ENCODE data around the gene KRTAP5-3.

Gene KRTAP5-3

DNA sequence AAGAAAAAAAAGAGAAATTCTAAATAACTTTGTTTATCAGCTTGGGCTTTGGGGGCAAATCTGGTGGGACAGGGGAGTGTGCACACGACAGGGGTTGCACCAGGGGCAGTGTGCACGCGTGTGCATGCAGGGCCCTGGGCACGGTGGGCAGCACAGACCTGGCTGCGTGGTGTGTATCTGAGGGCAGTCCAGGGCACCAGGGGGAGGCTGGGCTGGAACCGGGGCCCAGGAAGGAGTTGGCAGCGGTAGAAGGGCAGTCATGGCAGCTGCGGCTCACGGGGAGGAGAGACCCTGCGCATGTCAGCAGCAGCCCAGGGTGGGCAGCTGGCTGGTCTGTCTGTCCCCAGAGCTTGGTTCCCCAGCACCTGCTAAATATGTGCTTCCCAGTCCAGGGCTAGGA lies 25.6 kb upstream of the KRTAP5-3 start:
- TF ChIP-seq RAD21 (IDR thresholded peaks at IDR 0.05; ENCODE audit: low read depth) (no peak), TEAD4 (IDR thresholded peaks at IDR 0.05) (no peak), CEBPB (IDR thresholded peaks at IDR 0.05) (no peak), TAF1 (IDR thresholded peaks at IDR 0.05; ENCODE audit: low read depth) (no peak), CREB1 (IDR thresholded peaks at IDR 0.05; ENCODE audit: low read depth) (no peak), YY1 (IDR thresholded peaks at IDR 0.05; ENCODE audit: low read depth) (no peak), ZBTB7A (IDR thresholded peaks at IDR 0.05; ENCODE audit: low read depth) (no peak)
- TF ChIP-seq, protein P1, sequence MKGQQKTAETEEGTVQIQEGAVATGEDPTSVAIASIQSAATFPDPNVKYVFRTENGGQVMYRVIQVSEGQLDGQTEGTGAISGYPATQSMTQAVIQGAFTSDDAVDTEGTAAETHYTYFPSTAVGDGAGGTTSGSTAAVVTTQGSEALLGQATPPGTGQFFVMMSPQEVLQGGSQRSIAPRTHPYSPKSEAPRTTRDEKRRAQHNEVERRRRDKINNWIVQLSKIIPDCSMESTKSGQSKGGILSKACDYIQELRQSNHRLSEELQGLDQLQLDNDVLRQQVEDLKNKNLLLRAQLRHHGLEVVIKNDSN (IDR thresholded peaks at IDR 0.05) = no peak

- TF ChIP-seq CEBPB (IDR thresholded peaks at IDR 0.05) = no peak
- no peak for TF ChIP-seq NFIC (IDR thresholded peaks at IDR 0.05)
- TF ChIP-seq RAD21 (IDR thresholded peaks at IDR 0.05; ENCODE audit: low read depth) = no peak
- TF ChIP-seq TAF1 (IDR thresholded peaks at IDR 0.05; ENCODE audit: low read depth) = no peak
- TF ChIP-seq CREB1 (IDR thresholded peaks at IDR 0.05; ENCODE audit: low read depth) = no peak
- no peak for TF ChIP-seq FOXM1 (IDR thresholded peaks at IDR 0.05; ENCODE audit: borderline replicate concordance, low read depth)
- no peak for TF ChIP-seq EGR1 (IDR thresholded peaks at IDR 0.05)
- TF ChIP-seq, protein P1 (IDR thresholded peaks at IDR 0.05) = no peak
- TF ChIP-seq REST (IDR thresholded peaks at IDR 0.05; ENCODE audit: low read depth) = no peak
- no peak for TF ChIP-seq EP300 (IDR thresholded peaks at IDR 0.05; ENCODE audit: borderline replicate concordance)
Measured at GRCh38 chr11:1632053-1632714, 23.9 kb upstream of the KRTAP5-3 start.

GRCh38 chr11:1631066-1631568 lies 22.9 kb upstream of the KRTAP5-3 start:
- TF ChIP-seq ZBTB7A (IDR thresholded peaks at IDR 0.05; ENCODE audit: low read depth) (no peak), MAX (IDR thresholded peaks at IDR 0.05) (no peak), CEBPB (IDR thresholded peaks at IDR 0.05) (no peak), TCF12 (IDR thresholded peaks at IDR 0.05; ENCODE audit: low read depth) (no peak), EP300 (IDR thresholded peaks at IDR 0.05; ENCODE audit: borderline replicate concordance) (no peak), CREB1 (IDR thresholded peaks at IDR 0.05; ENCODE audit: low read depth) (no peak), REST (IDR thresholded peaks at IDR 0.05; ENCODE audit: low read depth) (no peak), TAF1 (IDR thresholded peaks at IDR 0.05; ENCODE audit: low read depth) (no peak), FOXM1 (IDR thresholded peaks at IDR 0.05; ENCODE audit: borderline replicate concordance, low read depth) (no peak), NFIC (IDR thresholded peaks at IDR 0.05) (no peak), EGR1 (IDR thresholded peaks at IDR 0.05) (no peak), TEAD4 (IDR thresholded peaks at IDR 0.05) (no peak), YY1 (IDR thresholded peaks at IDR 0.05; ENCODE audit: low read depth) (no peak), RAD21 (IDR thresholded peaks at IDR 0.05; ENCODE audit: low read depth) (no peak)
- TF ChIP-seq, protein P1 (IDR thresholded peaks at IDR 0.05) = no peak

GRCh38 chr11:1630271-1630670 lies 22.0 kb upstream of the KRTAP5-3 start:
- no peak for TF ChIP-seq ZBTB7A (IDR thresholded peaks at IDR 0.05; ENCODE audit: low read depth)
- TF ChIP-seq TCF12 (IDR thresholded peaks at IDR 0.05; ENCODE audit: low read depth) = no peak
- no peak for TF ChIP-seq FOXM1 (IDR thresholded peaks at IDR 0.05; ENCODE audit: borderline replicate concordance, low read depth)
- no peak for TF ChIP-seq YY1 (IDR thresholded peaks at IDR 0.05; ENCODE audit: low read depth)
- TF ChIP-seq EP300 (IDR thresholded peaks at IDR 0.05; ENCODE audit: borderline replicate concordance) = no peak
- no peak for TF ChIP-seq NFIC (IDR thresholded peaks at IDR 0.05)
- TF ChIP-seq TEAD4 (IDR thresholded peaks at IDR 0.05) = no peak
- no peak for TF ChIP-seq REST (IDR thresholded peaks at IDR 0.05; ENCODE audit: low read depth)
- no peak for TF ChIP-seq TAF1 (IDR thresholded peaks at IDR 0.05; ENCODE audit: low read depth)
